ENCODE data around the gene TCF7L2.

The TCF7L2 gene

DNA sequence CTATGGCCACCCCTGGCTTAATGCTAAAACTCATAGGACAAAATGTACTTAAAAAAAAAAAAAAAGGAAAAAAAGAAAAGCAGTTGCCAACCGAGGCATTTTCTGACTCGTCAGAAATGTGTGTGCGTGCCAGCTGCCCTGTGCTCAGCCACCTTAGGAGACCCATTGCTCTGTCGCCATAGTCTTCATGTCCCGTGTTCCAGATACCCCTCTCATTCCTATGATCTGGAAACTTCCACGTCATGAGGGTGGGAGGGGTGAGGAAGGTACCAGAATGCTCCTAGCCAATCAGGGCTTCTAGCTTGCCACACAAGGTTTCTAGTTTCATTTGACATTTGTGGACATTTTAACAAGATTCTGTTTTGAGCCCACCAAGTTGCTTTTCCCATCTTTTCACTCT lies 212.9 kb downstream of the TCF7L2 start:
- Mint-ChIP-seq H3K4me1 (no peaks in the 10 kb centered on the region), H3K27me3 (no peaks in the 10 kb centered on the region), H3K4me3 (no peak overlapping the region), H3K27ac (no peak overlapping the region), H3K9me3 (no peaks in the 10 kb centered on the region)
- no peak for DNase-seq
- ATAC-seq = no peak

GRCh38 chr10:113165673-113166072 lies 215.6 kb downstream of the TCF7L2 start:
- Mint-ChIP-seq H3K27ac (no peak overlapping the region), H3K4me3 (no peak overlapping the region), H3K27me3 (peaks cover 7% of the 10 kb centered on the region), H3K9me3 (no peaks in the 10 kb centered on the region), H3K4me1 (peaks cover 18% of the 10 kb centered on the region)
- no peak for DNase-seq
- ATAC-seq = no peak

DNA sequence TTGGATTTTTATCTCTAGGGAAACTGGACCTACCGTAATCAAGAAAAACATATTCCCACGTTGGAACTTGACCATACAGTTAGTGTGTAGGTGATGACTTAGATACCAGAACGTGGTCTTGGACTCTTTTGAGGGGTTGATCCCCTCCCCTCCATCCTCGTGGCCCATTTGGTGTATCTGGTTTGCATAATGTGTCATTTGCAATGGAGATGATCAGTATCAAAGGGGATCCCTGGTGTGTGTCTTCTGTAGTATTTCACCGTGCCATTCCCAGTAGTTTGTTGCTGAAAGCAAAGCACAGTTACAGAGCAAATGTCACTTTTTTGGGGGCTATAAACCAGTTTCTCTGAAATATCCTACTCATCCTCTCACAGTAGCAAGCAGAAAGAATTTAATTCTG lies 217.7 kb downstream of the TCF7L2 start:
- no peak for DNase-seq
- ATAC-seq = no peak
- H3K4me3 Mint-ChIP-seq = no peak overlapping the region
- peaks cover 18% of the 10 kb centered on the region for H3K4me1 Mint-ChIP-seq
- H3K27me3 Mint-ChIP-seq = peaks cover 7% of the 10 kb centered on the region
- H3K9me3 Mint-ChIP-seq = no peaks in the 10 kb centered on the region
- H3K27ac Mint-ChIP-seq = no peak overlapping the region

- no peak for ATAC-seq
- no peaks in the 10 kb centered on the region for H3K9me3 Mint-ChIP-seq
- H3K4me3 Mint-ChIP-seq = no peak overlapping the region
- no peak for DNase-seq
- no peak overlapping the region for H3K27ac Mint-ChIP-seq
- peaks cover 7% of the 10 kb centered on the region for H3K27me3 Mint-ChIP-seq
- H3K4me1 Mint-ChIP-seq = peaks cover 18% of the 10 kb centered on the region
Observed at GRCh38 chr10:113168584-113168983, 218.5 kb downstream of the TCF7L2 start.

DNA sequence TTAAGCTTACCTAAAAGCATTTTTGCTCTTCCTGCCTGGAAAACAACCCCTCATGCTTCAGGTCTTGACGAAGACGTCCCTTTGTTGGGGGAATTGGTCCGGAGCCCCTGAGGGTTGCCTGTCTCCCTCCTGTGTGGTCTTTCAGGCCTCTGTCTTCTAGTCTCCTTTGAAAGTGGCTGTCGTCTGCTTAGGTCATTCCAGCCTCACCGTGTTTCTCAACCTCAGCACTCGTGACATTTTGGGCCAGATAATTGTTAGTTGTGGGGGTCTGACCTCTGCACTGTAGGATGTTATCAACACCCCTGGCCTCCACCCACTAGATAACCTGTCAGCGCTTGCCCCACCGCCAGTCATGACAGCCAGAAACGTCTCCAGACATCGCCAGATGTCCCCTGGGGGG lies 219.1 kb downstream of the TCF7L2 start:
- H3K4me1 Mint-ChIP-seq = peaks cover 18% of the 10 kb centered on the region
- H3K9me3 Mint-ChIP-seq = no peaks in the 10 kb centered on the region
- H3K4me3 Mint-ChIP-seq = no peak overlapping the region
- ATAC-seq (no peak), DNase-seq (no peak)
- peak overlapping the region; percentile 57 to 85 for H3K27ac Mint-ChIP-seq
- peaks cover 7% of the 10 kb centered on the region for H3K27me3 Mint-ChIP-seq

- ATAC-seq = peak; percentile 93
- no peaks in the 10 kb centered on the region for H3K9me3 Mint-ChIP-seq
- peaks cover 18% of the 10 kb centered on the region for H3K4me1 Mint-ChIP-seq
- no peak overlapping the region for H3K4me3 Mint-ChIP-seq
- H3K27ac Mint-ChIP-seq = no peak overlapping the region
- peak; percentile 25 to 61 for DNase-seq
- peaks cover 7% of the 10 kb centered on the region for H3K27me3 Mint-ChIP-seq
Observed at GRCh38 chr10:113169853-113170460, 219.9 kb downstream of the TCF7L2 start.

DNA sequence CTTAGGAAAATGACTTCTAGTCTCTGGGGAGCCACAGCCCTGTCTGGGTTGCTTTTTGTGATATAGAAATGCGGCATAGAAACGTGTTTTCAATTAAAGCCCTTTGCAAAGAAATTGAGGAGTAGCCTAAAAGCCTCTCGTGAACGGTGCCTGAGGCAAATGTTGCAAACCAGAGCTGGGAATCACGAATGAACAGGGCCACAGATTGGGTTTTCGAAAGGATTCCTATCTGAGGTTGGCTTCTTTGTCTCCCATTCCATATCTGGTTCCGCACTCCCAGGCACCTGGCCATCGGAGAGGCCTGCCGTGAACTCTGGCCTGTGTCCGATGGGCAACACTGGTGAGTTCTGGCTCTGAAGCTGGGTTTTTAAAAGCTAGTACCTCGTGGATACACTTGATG lies 221.6 kb downstream of the TCF7L2 start:
- H3K9me3 Mint-ChIP-seq = no peaks in the 10 kb centered on the region
- H3K4me3 Mint-ChIP-seq = no peak overlapping the region
- ATAC-seq (no peak), DNase-seq (no peak)
- H3K27me3 Mint-ChIP-seq = peaks cover 7% of the 10 kb centered on the region
- H3K27ac Mint-ChIP-seq = no peak overlapping the region
- peaks cover 18% of the 10 kb centered on the region for H3K4me1 Mint-ChIP-seq

DNA sequence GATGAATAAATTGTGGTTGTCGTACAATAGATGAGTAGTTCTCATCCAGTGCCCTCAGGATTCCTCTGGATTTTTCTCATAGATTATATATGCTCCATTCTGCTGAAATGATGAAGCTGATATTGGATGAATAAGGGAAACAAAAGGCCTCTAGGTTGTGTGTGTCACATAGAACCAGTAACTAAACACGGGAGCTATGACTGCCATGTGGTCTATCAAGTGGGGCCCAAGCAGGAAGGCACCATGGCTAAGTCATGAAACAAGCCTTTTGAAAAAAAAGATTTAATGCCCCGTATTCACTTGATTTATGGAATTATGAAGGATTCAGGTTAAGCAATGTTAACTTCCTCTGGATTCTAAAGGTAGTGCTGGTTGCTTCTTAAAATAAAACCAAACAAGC lies 225.1 kb downstream of the TCF7L2 start:
- no peak for DNase-seq
- no peak for ATAC-seq
- H3K9me3 Mint-ChIP-seq = no peaks in the 10 kb centered on the region

GRCh38 chr10:113175756-113176651 lies 226.0 kb downstream of the TCF7L2 start:
- Mint-ChIP-seq H3K27me3 (no peaks in the 10 kb centered on the region), H3K9me3 (no peaks in the 10 kb centered on the region), H3K4me1 (no peaks in the 10 kb centered on the region), H3K27ac (no peak overlapping the region), H3K4me3 (no peak overlapping the region)
- ATAC-seq (no peak), DNase-seq (no peak)

More for the DNA sequence above, 225.1 kb downstream of the TCF7L2 start:
- no peak overlapping the region for H3K4me3 Mint-ChIP-seq
- peaks cover 5% of the 10 kb centered on the region for H3K4me1 Mint-ChIP-seq
- no peaks in the 10 kb centered on the region for H3K27me3 Mint-ChIP-seq
- H3K27ac Mint-ChIP-seq = no peak overlapping the region

GRCh38 chr10:113176652-113177155 lies 226.7 kb downstream of the TCF7L2 start:
- Mint-ChIP-seq H3K4me1 (no peaks in the 10 kb centered on the region), H3K9me3 (no peaks in the 10 kb centered on the region), H3K4me3 (no peak overlapping the region), H3K27ac (no peak overlapping the region), H3K27me3 (no peaks in the 10 kb centered on the region)
- no peak for DNase-seq
- ATAC-seq = no peak

- no peak overlapping the region for H3K4me3 Mint-ChIP-seq
- no peaks in the 10 kb centered on the region for H3K27me3 Mint-ChIP-seq
- no peaks in the 10 kb centered on the region for H3K4me1 Mint-ChIP-seq
- ATAC-seq (no peak), DNase-seq (no peak)
- H3K9me3 Mint-ChIP-seq = no peaks in the 10 kb centered on the region
- H3K27ac Mint-ChIP-seq = no peak overlapping the region
Observed at GRCh38 chr10:113177156-113177935, 227.3 kb downstream of the TCF7L2 start.

DNA sequence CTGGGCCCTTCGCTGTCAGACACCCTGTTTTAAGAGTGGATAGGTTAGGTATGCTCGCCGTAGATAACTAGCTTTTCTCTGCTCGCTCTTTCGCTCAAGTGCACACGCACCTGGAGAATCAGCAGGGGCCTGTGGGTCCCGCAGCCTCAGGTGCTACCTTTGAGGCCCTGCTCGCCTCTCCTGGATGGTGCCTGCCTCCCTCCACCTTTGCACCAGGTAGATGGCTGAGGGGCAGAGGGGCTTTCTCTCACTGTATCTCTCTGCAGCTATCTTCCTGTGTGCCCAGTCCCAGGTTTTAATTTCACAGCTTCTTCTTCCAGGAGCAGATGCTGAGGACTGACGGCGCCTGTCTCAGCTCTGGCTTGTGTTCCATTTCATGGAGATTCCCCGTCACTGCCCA lies 227.9 kb downstream of the TCF7L2 start:
- no peaks in the 10 kb centered on the region for H3K4me1 Mint-ChIP-seq
- H3K9me3 Mint-ChIP-seq = no peaks in the 10 kb centered on the region
- ATAC-seq = no peak
- no peak overlapping the region for H3K4me3 Mint-ChIP-seq
- no peaks in the 10 kb centered on the region for H3K27me3 Mint-ChIP-seq
- no peak for DNase-seq
- no peak overlapping the region for H3K27ac Mint-ChIP-seq

GRCh38 chr10:113178771-113179170 lies 228.7 kb downstream of the TCF7L2 start:
- ATAC-seq (no peak), DNase-seq (no peak)
- H3K4me1 Mint-ChIP-seq = no peaks in the 10 kb centered on the region
- H3K27me3 Mint-ChIP-seq = no peaks in the 10 kb centered on the region
- H3K27ac Mint-ChIP-seq = no peak overlapping the region
- no peaks in the 10 kb centered on the region for H3K9me3 Mint-ChIP-seq
- no peak overlapping the region for H3K4me3 Mint-ChIP-seq

DNA sequence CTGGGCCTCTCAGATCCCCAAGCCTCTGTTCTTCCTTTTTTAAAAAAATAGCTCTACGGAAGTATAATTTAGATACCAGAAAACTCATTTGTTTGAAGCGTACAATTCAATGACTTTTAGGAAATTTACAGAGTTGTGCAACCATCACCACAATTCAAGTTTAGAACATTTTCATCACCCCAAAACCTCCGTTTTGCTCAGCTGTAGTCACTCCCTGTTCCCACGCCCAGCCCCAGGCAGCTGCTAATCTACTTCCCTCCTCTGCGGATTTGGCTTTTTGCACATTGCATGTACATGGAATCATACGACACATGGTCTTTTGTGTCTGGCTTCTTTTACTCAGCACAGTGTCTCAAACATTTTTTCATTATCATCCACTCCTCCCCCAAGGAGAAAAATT lies 229.2 kb downstream of the TCF7L2 start:
- no peak for ATAC-seq
- H3K27ac Mint-ChIP-seq = no peak overlapping the region
- H3K9me3 Mint-ChIP-seq = no peaks in the 10 kb centered on the region
- no peaks in the 10 kb centered on the region for H3K4me1 Mint-ChIP-seq
- no peaks in the 10 kb centered on the region for H3K27me3 Mint-ChIP-seq
- H3K4me3 Mint-ChIP-seq = no peak overlapping the region
- no peak for DNase-seq

DNA sequence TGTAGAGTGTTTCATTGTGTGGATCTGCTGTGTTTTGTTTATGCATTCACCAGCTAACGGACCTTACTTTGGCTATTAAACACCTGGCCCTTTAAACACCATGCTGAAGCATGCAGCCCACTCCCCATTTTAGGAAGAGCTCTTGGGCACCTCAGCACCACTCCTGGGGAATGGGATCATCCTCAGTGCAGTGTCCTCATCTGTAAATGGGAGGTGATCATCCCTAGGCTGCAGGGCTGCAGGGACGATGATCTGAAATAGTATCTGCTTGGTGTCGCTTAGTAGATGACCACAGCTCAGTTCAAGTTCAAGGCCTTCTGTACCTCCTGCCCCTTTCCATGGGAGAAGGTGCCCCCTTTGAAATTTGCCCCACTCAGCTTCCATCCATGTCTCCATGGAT lies 229.9 kb downstream of the TCF7L2 start:
- Mint-ChIP-seq H3K27ac (no peak overlapping the region), H3K4me3 (no peak overlapping the region), H3K27me3 (no peaks in the 10 kb centered on the region), H3K4me1 (no peaks in the 10 kb centered on the region), H3K9me3 (no peaks in the 10 kb centered on the region)
- DNase-seq = no peak
- no peak for ATAC-seq
